Measurements from ENCODE around the gene ARPC5L. TPM values are rescaled to one million over a fixed set of nuclear protein-coding genes. Genes with fewer than 3 reads are reported as not detected.

The ARPC5L gene
- total and polyA plus RNA-seq, 2 of the 13 experiments (the other 11 are each of a cell fraction or from before 2014, with no cell fraction given) = 29.9 to 33.8 TPM

DNA sequence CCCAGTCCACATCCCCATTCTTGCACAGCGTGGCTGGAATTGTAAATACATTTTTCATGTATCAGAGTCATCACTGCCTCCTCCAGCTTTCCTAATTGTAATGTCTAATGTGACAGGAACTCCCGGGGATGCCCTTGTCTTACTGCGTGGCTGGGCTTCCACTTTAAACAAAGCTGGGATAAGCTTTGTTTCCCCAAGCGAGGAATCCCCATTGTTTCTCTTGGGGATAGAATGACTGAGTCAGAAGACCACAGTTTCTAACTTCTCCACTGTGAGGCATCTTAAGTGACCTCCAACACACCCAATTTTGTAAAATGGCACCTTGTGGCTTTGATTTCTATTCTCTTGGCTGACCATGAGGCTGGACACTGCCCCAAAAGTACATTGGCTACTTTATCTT, 22.4 kb downstream of the ARPC5L start:
- intact Hi-C loops (cut with micrococcal nuclease; ENCODE audit: unreplicated experiment) = no loop called here
- ATAC-seq (no peak), DNase-seq (ENCODE audit: low spot score) (no peak), FAIRE-seq (no peak)
- no peaks in the 10 kb centered on the region for H3K27me3 ChIP-seq (ENCODE audit: control insufficient read depth in 1 of 2, insufficient read depth in 2 of 2, low read length in 2 of 2)
- H3K4me1 ChIP-seq (ENCODE audit: insufficient read depth, low read length) = no peaks in the 10 kb centered on the region
- no TSS peak for BruUV-seq (replicated peaks)
- H3K4me2 ChIP-seq (ENCODE audit: low read depth, low read length) = no peak overlapping the region
- no peak overlapping the region for H3K27ac ChIP-seq (ENCODE audit: extremely low read length, insufficient read depth, low read length)
- 87% methylated on average over 4 of the region's 4 CpGs for WGBS (ENCODE audit: low lambda C conversion rate)
- CTCF ChIA-PET (ENCODE audit: low intra/inter-chr PET ratio, low total read pairs) = no interaction called here
- no peaks in the 10 kb centered on the region for H3K9me3 ChIP-seq (ENCODE audit: low read length)
- peaks cover 23 to 61% of the 10 kb centered on the region in 2 experiments; a peak in 4 of 5 replicates for H3K36me3 ChIP-seq (replicated peaks in 1 of 2; ENCODE audit: control insufficient read depth in 1 of 2, insufficient read depth in 2 of 2, low read length in 2 of 2)
- no peak overlapping the region for H3K9ac ChIP-seq (ENCODE audit: insufficient read depth, low read depth, low read length)
- no peak overlapping the region for H3K4me3 ChIP-seq (replicated peaks in 1 of 3; ENCODE audit: insufficient read depth in 1 of 3, low read depth in 2 of 3, low read length in 3 of 3)
- H2AFZ ChIP-seq (ENCODE audit: low read length) = no peak overlapping the region
- H3K79me2 ChIP-seq (ENCODE audit: insufficient read depth, low read length) = no peaks in the 10 kb centered on the region
- in situ Hi-C loops (cut with HindIII; ENCODE audit: extremely low pct_ligation_motif_present, low pct_unique_long_range_greater_than_20kb) = no loop called here
- no peak for TF ChIP-seq YEATS2 (CRISPR knock-in tag; IDR thresholded peaks at IDR 0.05; ENCODE audit: borderline replicate concordance)
- TF ChIP-seq ZNF569 (CRISPR knock-in tag; IDR thresholded peaks at IDR 0.05; ENCODE audit: borderline replicate concordance) = no peak
- POLR2A ChIA-PET = no interaction called here
- H4K20me1 ChIP-seq (ENCODE audit: insufficient read depth, low read length) = no peaks in the 10 kb centered on the region

DNA sequence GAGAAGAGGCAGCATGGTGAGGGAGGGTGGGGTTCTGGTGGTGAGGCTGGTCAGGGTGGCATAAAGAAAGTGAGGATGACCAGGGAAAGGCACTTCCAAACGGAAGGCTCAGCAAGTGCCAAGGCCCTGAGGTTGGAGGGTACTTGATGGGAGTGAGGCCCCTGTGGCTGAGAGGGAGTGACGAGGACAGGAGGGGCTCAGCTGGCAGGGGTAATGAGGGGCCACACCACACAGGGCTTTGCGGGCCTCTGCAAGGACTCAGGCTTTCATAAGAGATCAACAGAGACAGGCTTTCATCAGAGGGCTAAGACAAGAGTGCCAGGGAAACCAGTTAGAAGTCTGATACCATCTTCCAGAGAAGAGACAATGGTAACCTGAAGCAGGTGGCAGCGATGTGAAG, 23.6 kb downstream of the ARPC5L start:
- in situ Hi-C loops (cut with HindIII; ENCODE audit: extremely low pct_ligation_motif_present, low pct_unique_long_range_greater_than_20kb) = no loop called here
- no peak for FAIRE-seq
- no peaks in the 10 kb centered on the region for H3K27me3 ChIP-seq (ENCODE audit: control insufficient read depth in 1 of 2, insufficient read depth in 2 of 2, low read length in 2 of 2)
- peaks cover 27 to 64% of the 10 kb centered on the region in 2 experiments; a peak in 4 of 5 replicates for H3K36me3 ChIP-seq (replicated peaks in 1 of 2; ENCODE audit: control insufficient read depth in 1 of 2, insufficient read depth in 2 of 2, low read length in 2 of 2)
- BruUV-seq (replicated peaks) = no TSS peak
- ATAC-seq = no peak
- WGBS (ENCODE audit: low lambda C conversion rate) = 96% methylated on average over 4 of the region's 4 CpGs
- no peak overlapping the region for H3K27ac ChIP-seq (ENCODE audit: extremely low read length, insufficient read depth, low read length)
- ChIA-PET POLR2A (no interaction called here), CTCF (ENCODE audit: low intra/inter-chr PET ratio, low total read pairs) (no interaction called here)
- H3K9ac ChIP-seq (ENCODE audit: insufficient read depth, low read depth, low read length) = no peak overlapping the region
- no peak overlapping the region for H3K4me3 ChIP-seq (replicated peaks in 1 of 3; ENCODE audit: insufficient read depth in 1 of 3, low read depth in 2 of 3, low read length in 3 of 3)
- no peaks in the 10 kb centered on the region for H3K79me2 ChIP-seq (ENCODE audit: insufficient read depth, low read length)
- H2AFZ ChIP-seq (ENCODE audit: low read length) = no peak overlapping the region
- H3K4me2 ChIP-seq (ENCODE audit: low read depth, low read length) = no peak overlapping the region
- intact Hi-C loops (cut with micrococcal nuclease; ENCODE audit: unreplicated experiment) = no loop called here
- no peaks in the 10 kb centered on the region for H4K20me1 ChIP-seq (ENCODE audit: insufficient read depth, low read length)
- no peak for DNase-seq (ENCODE audit: low spot score)
- H3K9me3 ChIP-seq (ENCODE audit: low read length) = no peaks in the 10 kb centered on the region
- TF ChIP-seq NKX3-1 (CRISPR knock-in tag; IDR thresholded peaks at IDR 0.05) = no peak
- TF ChIP-seq ZNF7 (CRISPR knock-in tag; IDR thresholded peaks at IDR 0.05) = no peak
- TF ChIP-seq ZNF782 (CRISPR knock-in tag; IDR thresholded peaks at IDR 0.05; ENCODE audit: borderline replicate concordance) = no peak
- no peak for TF ChIP-seq SRSF4 (IDR thresholded peaks at IDR 0.05; ENCODE audit: low read depth, low read length, poor library complexity, severe bottlenecking)
- TF ChIP-seq FOXO1 (CRISPR knock-in tag; IDR thresholded peaks at IDR 0.05) = no peak
- TF ChIP-seq CEBPB (IDR thresholded peaks at IDR 0.05; ENCODE audit: borderline replicate concordance, low read depth, low read length) = no peak
- TF ChIP-seq ZNF331 (CRISPR knock-in tag; IDR thresholded peaks at IDR 0.05) = no peak
- TF ChIP-seq ZNF230 (CRISPR knock-in tag; IDR thresholded peaks at IDR 0.05) = no peak
- TF ChIP-seq NR2F1 (CRISPR knock-in tag; IDR thresholded peaks at IDR 0.05) = no peak
- no peak for TF ChIP-seq PRPF4 (IDR thresholded peaks at IDR 0.05; ENCODE audit: low read depth, low read length, poor library complexity, severe bottlenecking)
- TF ChIP-seq ZBTB7B (CRISPR knock-in tag; IDR thresholded peaks at IDR 0.05) = no peak
- no peak for TF ChIP-seq REPIN1 (CRISPR knock-in tag; IDR thresholded peaks at IDR 0.05; ENCODE audit: borderline replicate concordance, low read depth)
- no peaks in the 10 kb centered on the region for H3K4me1 ChIP-seq (ENCODE audit: insufficient read depth, low read length)
